HepG2 (cell line): Measurements from ENCODE around the gene THSD4. TPM values are rescaled to one million over a fixed set of nuclear protein-coding genes. Genes with fewer than 3 reads are reported as not detected.

Experiments
- ATAC-seq: fragments of 200-7000 bp; cut with Tn5 transposase; 3 replicates; pipeline ENCODE4 v1.9.1; 2020; ENCODE audit warnings: mild to moderate bottlenecking, moderate library complexity
- BruUV-seq: library from RNA; stranded (reverse); fragments of 400-500 nt; replicated peaks from 2 replicates; lab custom pipeline; 2021; lab: Mats Ljungman, UMichigan
- CTCF ChIA-PET: fragments of 300-600 bp; formaldehyde crosslinking; extraction: SDS; loops from one replicate; lab custom pipeline; 2021; ENCODE audit warnings: low total read pairs, inconsistent platforms, low intra/inter-chr PET ratio; lab: Yijun Ruan, JAX
- POLR2A ChIA-PET: fragments of 350-600 bp; sonication (Branson Sonifier 250); formaldehyde crosslinking; loops from one replicate; lab custom pipeline; 2020; ENCODE audit warnings: antibody characterized with exemption, inconsistent platforms; lab: Yijun Ruan, JAX
- DNase-seq: peaks from one replicate; pipeline ENCODE4 v3.0.0-alpha.2; 2015; ENCODE audit warnings: low spot score
- FAIRE-seq: peaks from 3 replicates; lab custom pipeline; 2011; peaks lifted over from hg19 to GRCh38; lab: Jason Lieb, UNC
- H2AFZ ChIP-seq: one replicate; pipeline ENCODE4 v1.6.1; 2011; ENCODE audit warnings: low read length, inconsistent platforms
- H3K27ac ChIP-seq: fragments of 300-600 bp; 3 replicates; pipeline ENCODE4 v1.8.0; 2011; ENCODE audit warnings: mixed run types, mild to moderate bottlenecking, mixed read lengths, low read length, inconsistent platforms; ENCODE audit not compliant: insufficient read depth; ENCODE audit errors: extremely low read length
- H3K27me3 ChIP-seq, 2 experiments: fragments of 200-600 bp in 1 of 2; 2 replicates in 1 of 2; 3 replicates in 1 of 2; pipeline versions ENCODE4 v1.6.0 to v1.8.0; 2011; ENCODE audit warnings: low read length in 2 of 2, mild to moderate bottlenecking in 2 of 2, moderate library complexity in 2 of 2, inconsistent platforms in 1 of 2; ENCODE audit not compliant: insufficient read depth in 2 of 2, control insufficient read depth in 1 of 2
- H3K36me3 ChIP-seq, 2 experiments: fragments of 200-600 bp in 1 of 2; replicated peaks in 1 of 2; 2 replicates in 1 of 2; 3 replicates in 1 of 2; pipeline versions ENCODE4 v1.5.1 to v1.8.0; 2011; ENCODE audit warnings: low read length in 2 of 2, inconsistent platforms in 1 of 2; ENCODE audit not compliant: insufficient read depth in 2 of 2, control insufficient read depth in 1 of 2
- H3K4me1 ChIP-seq: 2 replicates; pipeline ENCODE4 v1.5.1; 2012; ENCODE audit warnings: low read length, inconsistent platforms; ENCODE audit not compliant: insufficient read depth
- H3K4me2 ChIP-seq: 2 replicates; pipeline ENCODE4 v1.6.0; 2011; ENCODE audit warnings: low read depth, low read length, inconsistent platforms
- H3K4me3 ChIP-seq, 3 experiments: fragments of 200-600 bp in 1 of 3; sonication (generic), shearing (Covaris generic) in 1 of 3; replicated peaks in 1 of 3; 2 replicates each; pipeline ENCODE4 v1.5.1; 2011 to 2016; ENCODE audit warnings: low read length in 3 of 3, inconsistent platforms in 2 of 3, low read depth in 2 of 3, mild to moderate bottlenecking in 2 of 3, control low read depth in 1 of 3, mixed read lengths in 1 of 3; ENCODE audit not compliant: insufficient read depth in 1 of 3
- H3K79me2 ChIP-seq: one replicate; pipeline ENCODE4 v1.6.1; 2011; ENCODE audit warnings: low read length, inconsistent platforms; ENCODE audit not compliant: insufficient read depth
- H3K9ac ChIP-seq: 2 replicates; pipeline ENCODE4 v1.6.0; 2011; ENCODE audit warnings: mild to moderate bottlenecking, low read depth, low read length, inconsistent platforms; ENCODE audit not compliant: insufficient read depth
- H3K9me3 ChIP-seq: 2 replicates; pipeline ENCODE4 v1.5.1; 2012; ENCODE audit warnings: mild to moderate bottlenecking, low read length
- H4K20me1 ChIP-seq: 2 replicates; pipeline ENCODE4 v1.6.0; 2011; ENCODE audit warnings: inconsistent platforms, mild to moderate bottlenecking, low read length, moderate library complexity; ENCODE audit not compliant: insufficient read depth
- ATRX ChIP-seq: sonication (generic); formaldehyde crosslinking; IDR thresholded peaks from 2 replicates; pipeline ENCODE4 v1.4.0; 2020; ENCODE audit warnings: missing genetic modification reagents, borderline replicate concordance
- BHLHE40 ChIP-seq: IDR thresholded peaks from 2 replicates; pipeline ENCODE4 v1.6.1; 2011; ENCODE audit warnings: low read length, improper control_type of control experiment
- GATAD1 ChIP-seq: IDR thresholded peaks from 2 replicates; pipeline ENCODE4 v1.6.1; 2016; ENCODE audit warnings: missing genetic modification reagents, missing compliant biosample characterization
- PAF1 ChIP-seq: IDR thresholded peaks from 2 replicates; pipeline ENCODE4 v1.6.1; 2016; ENCODE audit warnings: missing genetic modification reagents, missing compliant biosample characterization
- SRSF9 ChIP-seq: fragments of 200-400 bp; formaldehyde crosslinking; IDR thresholded peaks from 2 replicates; pipeline ENCODE4 v1.6.1; 2018; ENCODE audit warnings: borderline replicate concordance, mild to moderate bottlenecking, low read depth, low read length; ENCODE audit not compliant: insufficient read depth, poor library complexity, severe bottlenecking
- TCF7 ChIP-seq: sonication (generic); IDR thresholded peaks from 2 replicates; pipeline ENCODE4 v1.6.1; 2016; ENCODE audit warnings: antibody characterized with exemption, low read depth
- ZFP1 ChIP-seq: IDR thresholded peaks from 2 replicates; pipeline ENCODE4 v1.6.1; 2016
- ZNF563 ChIP-seq: sonication (generic); formaldehyde crosslinking; IDR thresholded peaks from 2 replicates; pipeline ENCODE4 v1.8.0; 2022; ENCODE audit warnings: mild to moderate bottlenecking, moderate library complexity, missing genetic modification reagents
- ZNF768 ChIP-seq: sonication (generic); formaldehyde crosslinking; IDR thresholded peaks from 2 replicates; pipeline ENCODE4 v1.4.0; 2020; ENCODE audit warnings: missing genetic modification reagents
- ZNF839 ChIP-seq: sonication (generic); formaldehyde crosslinking; IDR thresholded peaks from 2 replicates; pipeline ENCODE4 v1.4.0; 2020; ENCODE audit warnings: missing genetic modification reagents, mild to moderate bottlenecking, borderline replicate concordance
- ZNF883 ChIP-seq: sonication (generic); formaldehyde crosslinking; IDR thresholded peaks from 2 replicates; pipeline ENCODE4 v1.5.1; 2020; ENCODE audit warnings: mild to moderate bottlenecking, missing genetic modification reagents; ENCODE audit errors: not compliant biosample characterization
- WGBS: methylation state at CpG from one replicate; pipeline ENCODE4 v1.1.6; 2017; ENCODE audit warnings: low lambda C conversion rate; 5-methylcytosine and 5-hydroxymethylcytosine counted together
- in situ Hi-C: cut with HindIII; loops from 2 replicates; pipeline ENCODE4 v1.10.0; 2017; ENCODE audit warnings: low pct_unique_long_range_greater_than_20kb; ENCODE audit not compliant: extremely low pct_ligation_motif_present
- intact Hi-C: fragments of 100-400 bp; cut with micrococcal nuclease; formaldehyde crosslinking; loops from one replicate; pipeline ENCODE4 v1.10.0; 2022; ENCODE audit not compliant: unreplicated experiment
- polyA plus RNA-seq, 8 experiments: library from polyadenylated mRNA; depleted of rRNA in 3 of 8; stranded (reverse) in 7 of 8; unstranded in 1 of 8; fragments of >200 nt; fragmentation: Illumina TruSeq in 4 of 8; extraction: Trizol in 4 of 8; gene quantifications; 2 replicates each; pipeline versions ENCODE4 v1.2.1 to v1.2.3, GENCODE V29; 2011 to 2016; ENCODE audit warnings: low read depth in 4 of 8, missing spikeins in 1 of 8, mixed read lengths in 1 of 8; ENCODE audit not compliant: insufficient read depth in 1 of 8
- total RNA-seq, 5 experiments: library from RNA; depleted of rRNA; stranded (reverse); fragments of >200 nt; fragmentation: Illumina TruSeq; extraction: Trizol; gene quantifications; 2 replicates each; pipeline ENCODE4 v1.2.3, GENCODE V29; 2016; ENCODE audit warnings: low read depth in 1 of 5
- TF ChIP-seq, protein P1 (sequence below): sonication (generic); formaldehyde crosslinking; IDR thresholded peaks from 2 replicates; pipeline ENCODE4 v1.4.0; 2020; ENCODE audit warnings: missing genetic modification reagents
- TF ChIP-seq, protein P2 (sequence below): sonication (generic); formaldehyde crosslinking; IDR thresholded peaks from 2 replicates; pipeline ENCODE4 v1.9.0; 2021; ENCODE audit warnings: missing genetic modification reagents, mild to moderate bottlenecking, borderline replicate concordance
- TF ChIP-seq, protein P3 (sequence below): sonication (generic); formaldehyde crosslinking; IDR thresholded peaks from 2 replicates; pipeline ENCODE4 v1.8.0; 2022; ENCODE audit warnings: mild to moderate bottlenecking, missing genetic modification reagents; ENCODE audit not compliant: insufficient replicate concordance
- TF ChIP-seq, protein P4 (sequence below): sonication (generic); formaldehyde crosslinking; IDR thresholded peaks from 2 replicates; pipeline ENCODE4 v1.8.0; 2022; ENCODE audit warnings: mild to moderate bottlenecking, missing genetic modification reagents, borderline replicate concordance
- TF ChIP-seq, protein P5 (sequence below): sonication (generic); formaldehyde crosslinking; IDR thresholded peaks from 2 replicates; pipeline ENCODE4 v1.4.0; 2020; ENCODE audit warnings: mild to moderate bottlenecking, missing genetic modification reagents

The THSD4 gene
- total and polyA plus RNA-seq, 2 of the 13 experiments (the other 11 are each of a cell fraction or from before 2014, with no cell fraction given): 0.07 to 0.21 TPM

DNA sequence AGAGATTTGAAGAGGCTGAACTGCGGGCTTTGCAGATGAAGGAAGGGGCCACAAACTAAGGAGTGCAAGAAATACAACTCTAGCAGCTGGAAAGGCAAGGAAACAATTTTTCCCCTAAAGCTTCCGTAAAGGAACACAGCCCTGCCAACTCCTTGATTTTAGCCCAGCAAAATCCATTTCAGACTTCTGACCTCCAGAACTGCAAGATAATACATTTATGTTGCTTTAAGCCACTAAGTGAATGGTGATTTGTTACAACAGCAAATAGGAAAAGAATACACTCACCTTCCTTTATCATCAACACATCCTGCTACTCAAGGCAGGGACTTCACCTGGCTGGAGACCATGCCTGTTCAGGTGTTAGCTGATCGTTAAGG lies 575.8 kb downstream of the THSD4 start (continued):
- TF ChIP-seq, protein P1, sequence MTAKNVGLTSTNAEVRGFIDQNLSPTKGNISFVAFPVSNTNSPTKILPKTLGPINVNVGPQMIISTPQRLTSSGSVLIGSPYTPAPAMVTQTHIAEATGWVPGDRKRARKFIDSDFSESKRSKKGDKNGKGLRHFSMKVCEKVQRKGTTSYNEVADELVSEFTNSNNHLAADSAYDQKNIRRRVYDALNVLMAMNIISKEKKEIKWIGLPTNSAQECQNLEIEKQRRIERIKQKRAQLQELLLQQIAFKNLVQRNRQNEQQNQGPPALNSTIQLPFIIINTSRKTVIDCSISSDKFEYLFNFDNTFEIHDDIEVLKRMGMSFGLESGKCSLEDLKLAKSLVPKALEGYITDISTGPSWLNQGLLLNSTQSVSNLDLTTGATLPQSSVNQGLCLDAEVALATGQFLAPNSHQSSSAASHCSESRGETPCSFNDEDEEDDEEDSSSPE (CRISPR knock-in tag): no peak
- TF ChIP-seq TCF7: no peak
- no peak for TF ChIP-seq ZNF768

DNA sequence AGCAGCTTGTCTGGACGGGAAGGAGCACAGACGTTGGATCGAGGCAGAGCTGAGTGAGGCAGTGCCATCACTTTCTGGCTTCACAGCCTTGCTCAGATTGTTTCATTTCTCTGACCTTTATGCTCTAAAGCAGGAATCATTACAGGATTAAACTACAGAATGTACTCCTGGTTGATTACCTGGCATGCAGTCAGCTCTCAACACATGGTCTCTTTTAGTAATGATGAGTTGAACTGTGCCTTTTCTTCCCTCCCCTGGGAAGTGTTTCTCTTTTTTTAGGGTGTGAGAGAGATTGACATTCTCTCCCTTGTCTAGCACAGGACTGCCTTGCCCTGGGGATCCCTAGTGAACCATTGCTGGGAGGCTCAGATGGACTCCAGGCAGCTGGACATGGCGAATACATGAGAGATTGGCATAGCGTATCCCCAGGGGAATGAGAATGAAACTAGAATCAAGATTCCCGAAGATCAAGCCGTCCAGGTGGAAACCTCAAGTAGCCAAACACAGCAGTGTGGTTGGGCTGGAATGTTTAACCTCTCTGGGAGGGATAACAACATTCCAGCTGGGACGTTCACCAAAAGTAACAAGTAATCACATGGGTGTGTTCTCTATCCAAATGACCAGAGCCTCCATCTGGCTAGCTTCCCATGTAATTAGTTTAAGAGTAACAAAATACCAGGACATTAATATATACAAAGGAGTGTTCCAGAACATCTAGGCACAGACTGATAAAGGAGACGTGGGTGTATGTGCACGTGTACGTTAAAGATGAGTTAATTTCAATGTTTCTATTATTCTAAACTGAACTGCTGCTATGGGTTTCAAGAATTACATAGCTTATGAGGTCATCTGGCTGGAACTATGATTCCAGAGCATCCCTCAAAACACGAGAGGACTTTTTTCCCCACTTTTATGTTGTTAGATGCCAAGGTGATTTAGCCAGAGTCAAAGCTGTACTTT lies 576.5 kb downstream of the THSD4 start:
- intact Hi-C loops: no loop called here
- FAIRE-seq (no peak), DNase-seq (no peak), ATAC-seq (no peak)
- in situ Hi-C loops: no loop called here
- Histone ChIP-seq H3K4me1 (no peaks in the 10 kb centered on the region), H4K20me1 (no peaks in the 10 kb centered on the region), H3K9me3 (no peaks in the 10 kb centered on the region), H2AFZ (no peak overlapping the region), H3K4me3 (no peak overlapping the region), H3K9ac (no peak overlapping the region), H3K27me3 (peaks cover 3 to 16% of the 10 kb centered on the region in 2 experiments; a peak in 4 of 5 replicates), H3K79me2 (no peaks in the 10 kb centered on the region), H3K27ac (no peak overlapping the region), H3K36me3 (no peaks in the 10 kb centered on the region), H3K4me2 (no peak overlapping the region)
- BruUV-seq: no TSS peak
- ChIA-PET POLR2A (no interaction called here), CTCF (no interaction called here)
- WGBS: 39% methylated on average over 12 of the region's 12 CpGs
- TF ChIP-seq PAF1 (CRISPR knock-in tag) (no peak), ZFP1 (CRISPR knock-in tag) (no peak), ZNF839 (CRISPR knock-in tag) (no peak), ZNF563 (no peak), GATAD1 (CRISPR knock-in tag) (no peak), SRSF9 (no peak), ZNF883 (CRISPR knock-in tag) (no peak), BHLHE40 (no peak), ATRX (no peak)
- TF ChIP-seq, protein P2, sequence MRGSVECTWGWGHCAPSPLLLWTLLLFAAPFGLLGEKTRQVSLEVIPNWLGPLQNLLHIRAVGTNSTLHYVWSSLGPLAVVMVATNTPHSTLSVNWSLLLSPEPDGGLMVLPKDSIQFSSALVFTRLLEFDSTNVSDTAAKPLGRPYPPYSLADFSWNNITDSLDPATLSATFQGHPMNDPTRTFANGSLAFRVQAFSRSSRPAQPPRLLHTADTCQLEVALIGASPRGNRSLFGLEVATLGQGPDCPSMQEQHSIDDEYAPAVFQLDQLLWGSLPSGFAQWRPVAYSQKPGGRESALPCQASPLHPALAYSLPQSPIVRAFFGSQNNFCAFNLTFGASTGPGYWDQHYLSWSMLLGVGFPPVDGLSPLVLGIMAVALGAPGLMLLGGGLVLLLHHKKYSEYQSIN (CRISPR knock-in tag): no peak
- TF ChIP-seq, protein P3, sequence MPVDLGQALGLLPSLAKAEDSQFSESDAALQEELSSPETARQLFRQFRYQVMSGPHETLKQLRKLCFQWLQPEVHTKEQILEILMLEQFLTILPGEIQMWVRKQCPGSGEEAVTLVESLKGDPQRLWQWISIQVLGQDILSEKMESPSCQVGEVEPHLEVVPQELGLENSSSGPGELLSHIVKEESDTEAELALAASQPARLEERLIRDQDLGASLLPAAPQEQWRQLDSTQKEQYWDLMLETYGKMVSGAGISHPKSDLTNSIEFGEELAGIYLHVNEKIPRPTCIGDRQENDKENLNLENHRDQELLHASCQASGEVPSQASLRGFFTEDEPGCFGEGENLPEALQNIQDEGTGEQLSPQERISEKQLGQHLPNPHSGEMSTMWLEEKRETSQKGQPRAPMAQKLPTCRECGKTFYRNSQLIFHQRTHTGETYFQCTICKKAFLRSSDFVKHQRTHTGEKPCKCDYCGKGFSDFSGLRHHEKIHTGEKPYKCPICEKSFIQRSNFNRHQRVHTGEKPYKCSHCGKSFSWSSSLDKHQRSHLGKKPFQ (CRISPR knock-in tag): no peak
- TF ChIP-seq, protein P4, sequence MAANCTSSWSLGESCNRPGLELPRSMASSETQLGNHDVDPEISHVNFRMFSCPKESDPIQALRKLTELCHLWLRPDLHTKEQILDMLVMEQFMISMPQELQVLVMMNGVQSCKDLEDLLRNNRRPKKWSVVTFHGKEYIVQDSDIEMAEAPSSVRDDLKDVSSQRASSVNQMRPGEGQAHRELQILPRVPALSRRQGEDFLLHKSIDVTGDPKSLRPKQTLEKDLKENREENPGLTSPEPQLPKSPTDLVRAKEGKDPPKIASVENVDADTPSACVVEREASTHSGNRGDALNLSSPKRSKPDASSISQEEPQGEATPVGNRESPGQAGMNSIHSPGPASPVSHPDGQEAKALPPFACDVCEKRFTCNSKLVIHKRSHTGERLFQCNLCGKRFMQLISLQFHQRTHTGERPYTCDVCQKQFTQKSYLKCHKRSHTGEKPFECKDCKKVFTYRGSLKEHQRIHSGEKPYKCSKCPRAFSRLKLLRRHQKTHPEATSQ (CRISPR knock-in tag): no peak
- TF ChIP-seq, protein P5, sequence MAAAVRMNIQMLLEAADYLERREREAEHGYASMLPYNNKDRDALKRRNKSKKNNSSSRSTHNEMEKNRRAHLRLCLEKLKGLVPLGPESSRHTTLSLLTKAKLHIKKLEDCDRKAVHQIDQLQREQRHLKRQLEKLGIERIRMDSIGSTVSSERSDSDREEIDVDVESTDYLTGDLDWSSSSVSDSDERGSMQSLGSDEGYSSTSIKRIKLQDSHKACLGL (CRISPR knock-in tag): no peak
